SU-DHL-6 (cell line): ENCODE measurements around the gene ITPKC.

Experiments
- EZH2phosphoT487 ChIP-seq: fragments of 200-600 bp; sonication (generic), shearing (Covaris generic); conservative IDR thresholded peaks from 2 replicates; pipeline ENCODE4 v1.6.1; 2018; ENCODE audit warnings: mild to moderate bottlenecking, antibody characterized with exemption, low read length, moderate library complexity, mixed read lengths
- TF ChIP-seq, protein P1 (sequence below): fragments of 200-600 bp; sonication (generic); IDR thresholded peaks from one replicate; pipeline ENCODE4 v1.5.1; 2017; ENCODE audit warnings: antibody characterized with exemption, mild to moderate bottlenecking, low read length, moderate library complexity; ENCODE audit not compliant: insufficient read depth, poor library complexity, severe bottlenecking

DNA sequence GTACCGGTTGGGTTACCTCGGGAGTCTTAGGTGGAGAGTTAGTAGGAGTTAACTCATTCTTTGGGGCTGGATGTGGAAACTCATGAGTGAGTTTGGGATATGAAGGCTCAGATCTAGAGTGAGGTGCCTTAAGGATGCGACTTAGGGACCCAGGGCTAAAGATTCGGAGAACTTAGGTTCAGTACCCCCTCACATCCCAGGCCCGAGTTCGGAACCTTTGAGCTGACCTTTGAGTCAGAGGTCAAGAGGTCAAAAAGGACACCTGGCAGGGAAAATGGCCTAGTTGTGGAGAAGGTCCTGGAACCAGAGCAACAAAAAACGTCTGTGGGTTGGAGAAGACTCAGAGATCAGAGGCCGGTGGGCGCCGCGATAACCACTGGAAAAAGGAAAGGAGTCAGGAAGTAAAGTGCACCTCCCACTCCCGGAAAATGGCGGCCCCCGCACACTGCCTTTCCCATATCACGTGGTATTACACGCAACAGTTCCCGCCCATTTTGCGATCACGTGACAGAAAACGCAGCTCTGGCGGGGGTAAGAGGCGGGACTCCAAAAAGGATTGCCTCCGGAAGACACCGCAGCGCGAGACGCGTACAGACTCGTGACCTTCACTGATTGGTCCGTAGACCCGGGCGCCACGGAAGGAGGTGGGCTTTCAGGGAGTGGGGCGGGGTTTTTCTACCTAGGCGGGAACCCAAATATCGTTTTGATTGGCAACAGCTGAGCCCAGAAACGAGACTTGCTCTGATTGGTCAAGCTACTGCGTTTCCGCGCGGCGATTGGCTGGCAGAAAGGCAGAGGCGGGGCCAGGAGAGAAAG lies 33.4 kb downstream of the ITPKC start, which contains the start of gene ACTMAP:
- TF ChIP-seq, protein P1, sequence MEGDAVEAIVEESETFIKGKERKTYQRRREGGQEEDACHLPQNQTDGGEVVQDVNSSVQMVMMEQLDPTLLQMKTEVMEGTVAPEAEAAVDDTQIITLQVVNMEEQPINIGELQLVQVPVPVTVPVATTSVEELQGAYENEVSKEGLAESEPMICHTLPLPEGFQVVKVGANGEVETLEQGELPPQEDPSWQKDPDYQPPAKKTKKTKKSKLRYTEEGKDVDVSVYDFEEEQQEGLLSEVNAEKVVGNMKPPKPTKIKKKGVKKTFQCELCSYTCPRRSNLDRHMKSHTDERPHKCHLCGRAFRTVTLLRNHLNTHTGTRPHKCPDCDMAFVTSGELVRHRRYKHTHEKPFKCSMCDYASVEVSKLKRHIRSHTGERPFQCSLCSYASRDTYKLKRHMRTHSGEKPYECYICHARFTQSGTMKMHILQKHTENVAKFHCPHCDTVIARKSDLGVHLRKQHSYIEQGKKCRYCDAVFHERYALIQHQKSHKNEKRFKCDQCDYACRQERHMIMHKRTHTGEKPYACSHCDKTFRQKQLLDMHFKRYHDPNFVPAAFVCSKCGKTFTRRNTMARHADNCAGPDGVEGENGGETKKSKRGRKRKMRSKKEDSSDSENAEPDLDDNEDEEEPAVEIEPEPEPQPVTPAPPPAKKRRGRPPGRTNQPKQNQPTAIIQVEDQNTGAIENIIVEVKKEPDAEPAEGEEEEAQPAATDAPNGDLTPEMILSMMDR: no peak
- no peak for TF ChIP-seq EZH2phosphoT487
